HK-2 (cell line): Measurements from ENCODE around the gene CAST.
"Not testable (repeated sequence)": the region's sequence is repeated elsewhere in the genome, so short reads cannot be mapped to it uniquely, and the experiment has no call there.

Experiments
- DNase-seq: peaks from one replicate; pipeline ENCODE4 v3.0.0-alpha.2; 2018; ENCODE audit not compliant: unreplicated experiment

Gene CAST

GRCh38 chr5:96712100-96712746, 50.0 kb downstream of the CAST start:
- DNase-seq, result no peak

- no peak for DNase-seq
Measured at GRCh38 chr5:96714450-96714849, 52.3 kb downstream of the CAST start.

GRCh38 chr5:96714951-96715451, 52.8 kb downstream of the CAST start:
- DNase-seq, result no peak

- DNase-seq, result no peak
Measured at GRCh38 chr5:96716007-96716406, 53.8 kb downstream of the CAST start.

- DNase-seq, result no peak
Measured at GRCh38 chr5:96716716-96717115, 54.5 kb downstream of the CAST start.

GRCh38 chr5:96717874-96718273, 55.7 kb downstream of the CAST start:
- no peak for DNase-seq

GRCh38 chr5:96718635-96719077, 56.5 kb downstream of the CAST start:
- DNase-seq, result no peak

- no peak for DNase-seq
Measured at GRCh38 chr5:96720408-96720807, 58.2 kb downstream of the CAST start.

GRCh38 chr5:96721351-96721977, 59.3 kb downstream of the CAST start:
- no peak for DNase-seq

GRCh38 chr5:96725257-96725656, 63.1 kb downstream of the CAST start:
- no peak for DNase-seq

GRCh38 chr5:96726802-96727201, 64.6 kb downstream of the CAST start:
- DNase-seq, result no peak

GRCh38 chr5:96729156-96729555, 67.0 kb downstream of the CAST start:
- no peak for DNase-seq

- DNase-seq, result no peak
Measured at GRCh38 chr5:96730586-96730985, 68.4 kb downstream of the CAST start.

- no peak for DNase-seq
Measured at GRCh38 chr5:96733771-96734500, 71.8 kb downstream of the CAST start.

- DNase-seq, result no peak
Measured at GRCh38 chr5:96734871-96735325, 72.7 kb downstream of the CAST start.

- no peak for DNase-seq
Measured at GRCh38 chr5:96736937-96737336, 74.8 kb downstream of the CAST start.

- DNase-seq, result no peak
Measured at GRCh38 chr5:96741106-96741505, 78.9 kb downstream of the CAST start.

- no peak for DNase-seq
Measured at GRCh38 chr5:96741891-96742309, 79.7 kb downstream of the CAST start.

GRCh38 chr5:96742538-96742937, 80.4 kb downstream of the CAST start:
- no peak for DNase-seq

- no peak for DNase-seq
Measured at GRCh38 chr5:96743065-96743768, 81.0 kb downstream of the CAST start.

- no peak for DNase-seq
Measured at GRCh38 chr5:96743805-96744204, 81.6 kb downstream of the CAST start.

- not testable (repeated sequence) for DNase-seq
Measured at GRCh38 chr5:96744218-96744617, 82.0 kb downstream of the CAST start.
